Measurements from ENCODE around the gene FCN1. TPM values are rescaled to one million over a fixed set of nuclear protein-coding genes. Genes with fewer than 3 reads are reported as not detected.

The FCN1 gene
- total RNA-seq, 1 experiment from 2014 or later: not detected

DNA sequence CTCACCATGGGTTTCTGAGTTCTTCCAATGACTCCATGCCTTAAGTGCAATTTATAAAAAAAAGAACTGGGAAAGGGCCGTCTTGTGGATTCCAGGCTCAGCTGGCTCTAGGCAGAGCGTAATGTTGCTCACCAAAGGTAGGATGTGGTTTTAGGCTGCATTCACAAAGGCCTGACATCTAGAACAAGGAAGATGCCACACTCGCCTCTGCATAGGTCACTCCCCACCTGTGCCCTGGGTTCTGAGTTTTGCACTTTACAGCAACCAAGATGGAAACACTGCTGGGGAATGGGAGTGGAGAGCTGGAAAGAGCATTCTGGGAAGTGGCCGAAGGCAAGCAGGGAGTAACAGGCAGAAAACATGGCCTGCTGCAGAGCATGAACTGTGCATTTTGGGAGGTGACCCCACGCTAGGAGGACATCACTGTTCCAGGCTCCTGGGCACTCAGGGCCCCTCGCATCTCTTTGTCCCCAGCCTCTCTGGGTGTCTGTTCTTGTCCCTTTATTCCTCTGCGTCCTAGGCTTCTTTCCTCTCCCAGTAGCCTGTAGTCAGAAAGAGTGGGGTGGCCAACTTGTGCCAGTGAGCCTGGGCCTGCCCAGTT lies 24.8 kb downstream of the FCN1 start:
- DNase-seq (ENCODE audit: low spot score): no peak

- no peak for DNase-seq (ENCODE audit: low spot score)
Measured at GRCh38 chr9:134892221-134892620, 25.5 kb downstream of the FCN1 start.

DNA sequence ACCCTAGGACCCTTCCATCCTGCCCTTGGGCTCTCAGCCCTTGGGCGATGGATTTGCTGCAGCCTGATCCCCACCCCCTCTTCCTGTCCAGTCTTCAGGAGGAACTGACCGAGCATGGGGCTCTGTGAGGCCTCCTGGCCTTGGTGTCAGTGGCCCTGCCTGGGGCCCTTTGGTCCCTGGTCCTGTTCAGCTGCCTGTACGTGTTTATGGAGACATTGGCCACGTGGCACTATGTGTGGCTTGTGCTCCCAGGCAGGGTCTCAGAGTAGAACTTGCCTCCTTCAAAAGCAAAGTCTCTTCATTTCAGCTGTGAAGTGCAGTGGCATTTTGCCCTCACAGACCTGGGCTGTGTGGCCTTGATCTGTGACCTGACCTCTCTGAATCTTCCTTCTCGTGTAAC lies 26.0 kb downstream of the FCN1 start:
- no peak for DNase-seq (ENCODE audit: low spot score)

DNA sequence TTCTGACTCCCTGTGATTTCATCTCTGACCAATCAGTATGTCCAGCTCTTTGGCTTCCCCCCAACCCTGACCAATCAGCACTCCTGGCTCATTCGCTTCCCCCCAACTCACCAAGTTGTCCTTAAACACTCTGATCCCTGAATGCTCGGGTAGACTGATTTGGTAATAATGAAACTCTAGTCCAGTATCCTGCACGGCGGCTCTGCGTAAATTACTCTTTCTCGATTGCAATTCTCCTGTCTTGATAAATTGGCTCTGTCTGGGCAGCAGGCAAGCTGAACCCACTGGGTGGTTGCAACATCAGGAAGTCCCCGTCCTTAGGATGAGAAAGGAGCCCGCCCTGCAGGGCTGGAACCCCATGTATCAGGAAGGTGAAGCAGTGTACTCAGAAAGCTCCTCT lies 26.7 kb downstream of the FCN1 start:
- DNase-seq (ENCODE audit: low spot score): no peak

- DNase-seq (ENCODE audit: low spot score): no peak
Measured at GRCh38 chr9:134890155-134890495, 27.6 kb downstream of the FCN1 start.

- no peak for DNase-seq (ENCODE audit: low spot score)
Measured at GRCh38 chr9:134889386-134890154, 28.1 kb downstream of the FCN1 start.

DNA sequence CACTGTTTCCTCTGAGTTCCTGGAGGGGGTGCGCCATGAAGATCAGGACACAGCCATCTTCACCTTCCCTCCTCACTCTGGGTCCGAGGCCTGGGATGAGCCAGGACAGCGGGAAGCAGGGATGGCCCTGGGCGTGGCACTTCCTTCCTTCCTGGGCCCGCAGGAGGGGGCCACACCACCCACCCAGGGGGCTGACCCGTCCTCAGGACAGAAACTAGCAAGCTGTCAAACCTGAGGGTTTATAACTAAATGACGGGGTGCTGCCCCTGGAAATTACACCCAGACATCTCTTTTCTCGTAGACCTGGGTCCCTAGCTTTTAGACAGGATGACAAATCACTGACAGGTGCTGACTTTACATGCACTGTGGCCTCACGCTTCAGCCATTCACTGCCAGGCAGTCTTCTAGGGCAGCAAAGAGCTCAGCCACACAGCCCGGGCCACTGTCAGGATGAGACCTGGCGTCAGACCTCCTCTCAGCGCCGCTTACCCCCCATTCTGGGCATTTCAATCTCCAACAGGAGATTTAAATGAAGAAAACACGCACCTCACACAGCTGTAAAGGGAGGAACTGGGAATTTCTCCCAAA lies 29.0 kb downstream of the FCN1 start:
- no peak for DNase-seq (ENCODE audit: low spot score)

DNA sequence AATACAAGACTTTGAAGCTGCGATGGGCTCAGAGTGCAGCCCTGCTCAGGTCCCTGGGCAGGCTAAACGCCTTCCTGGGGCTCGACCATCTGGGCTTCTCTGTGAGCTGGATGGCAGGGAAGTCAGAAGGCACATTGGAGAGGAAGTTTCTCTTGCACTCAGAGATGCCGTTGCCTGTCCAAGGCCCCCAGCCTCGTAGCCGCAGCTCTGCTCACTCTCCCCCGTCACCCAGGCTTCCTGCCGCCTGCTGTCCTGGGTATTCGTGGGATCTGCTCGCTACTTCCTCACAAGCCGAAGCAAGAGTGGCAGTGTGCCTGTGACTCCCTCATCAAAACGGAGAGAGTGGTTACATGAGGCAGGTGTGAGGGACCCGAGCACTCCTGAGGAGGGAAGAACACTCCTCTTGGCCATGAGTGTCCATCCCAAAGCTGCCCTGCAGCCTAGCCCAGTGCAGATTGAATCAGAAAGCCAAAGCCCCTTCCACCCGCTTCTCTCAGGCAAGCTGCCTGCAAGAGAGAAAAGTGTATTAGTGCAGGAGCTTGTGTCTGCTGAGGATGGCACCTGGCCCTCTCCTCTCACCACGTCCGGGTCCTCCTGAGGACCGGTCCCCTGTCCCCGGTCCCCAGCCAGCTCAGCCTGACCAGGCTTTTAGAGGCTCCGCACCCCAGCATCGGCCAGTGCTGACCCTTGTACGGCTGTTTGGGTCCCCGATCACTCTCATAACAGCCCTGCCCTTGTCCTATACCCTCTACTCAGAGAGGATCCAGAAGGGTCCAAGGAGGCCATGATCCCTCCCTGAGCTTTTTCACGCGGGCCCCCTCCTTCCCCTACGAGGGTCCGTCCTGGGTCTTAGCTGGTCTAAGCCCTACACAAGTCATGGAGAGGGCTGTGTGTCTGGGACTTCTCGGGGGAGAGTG lies 29.8 kb downstream of the FCN1 start:
- no peak for DNase-seq (ENCODE audit: low spot score)

DNA sequence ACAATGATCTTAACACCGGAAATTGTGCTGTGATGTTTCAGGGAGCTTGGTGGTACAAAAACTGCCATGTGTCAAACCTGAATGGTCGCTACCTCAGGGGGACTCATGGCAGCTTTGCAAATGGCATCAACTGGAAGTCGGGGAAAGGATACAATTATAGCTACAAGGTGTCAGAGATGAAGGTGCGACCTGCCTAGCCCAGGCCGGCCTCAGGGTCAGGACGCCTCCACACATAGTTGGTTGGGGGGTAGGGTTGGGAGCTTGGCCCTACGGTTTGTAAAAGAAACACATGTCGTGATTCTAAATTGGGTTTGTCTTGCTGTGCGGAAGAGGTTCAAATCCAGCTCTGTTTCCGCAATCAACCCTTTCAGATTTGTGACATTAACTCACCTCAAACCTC lies 30.5 kb downstream of the FCN1 start:
- no peak for DNase-seq (ENCODE audit: low spot score)

GRCh38 chr9:134886413-134886913 lies 31.2 kb downstream of the FCN1 start:
- no peak for DNase-seq (ENCODE audit: low spot score)

- no peak for DNase-seq (ENCODE audit: low spot score)
Measured at GRCh38 chr9:134885679-134886412, 31.9 kb downstream of the FCN1 start.

DNA sequence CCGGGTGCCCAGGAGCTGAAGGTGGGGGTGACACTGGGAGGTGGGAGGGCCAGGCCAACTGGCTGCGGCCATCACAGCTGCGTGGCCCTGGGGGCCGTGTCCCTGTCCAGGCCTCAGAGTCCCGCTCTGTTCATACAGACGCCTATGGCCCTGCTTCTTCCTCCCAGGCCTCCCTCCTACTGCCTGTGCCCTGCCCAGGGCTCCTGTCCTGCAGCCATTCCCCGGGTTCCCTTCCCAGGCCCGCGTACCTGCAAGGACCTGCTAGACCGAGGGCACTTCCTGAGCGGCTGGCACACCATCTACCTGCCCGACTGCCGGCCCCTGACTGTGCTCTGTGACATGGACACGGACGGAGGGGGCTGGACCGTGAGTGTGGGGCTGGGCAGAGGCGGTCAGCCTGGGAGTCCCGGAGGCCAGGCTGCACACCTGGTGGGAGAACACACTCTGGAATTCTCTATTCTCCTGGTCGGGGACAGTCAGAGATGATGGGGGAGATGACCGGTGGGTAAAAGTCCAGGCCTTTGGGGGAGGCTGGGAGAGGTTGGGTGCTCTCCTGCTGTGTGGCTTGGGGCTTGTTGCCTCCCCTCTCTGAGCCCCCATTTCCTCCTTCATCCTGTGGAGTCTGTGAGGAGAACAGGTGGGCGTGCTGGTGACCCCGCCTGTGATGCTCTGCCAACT lies 32.6 kb downstream of the FCN1 start:
- no peak for DNase-seq (ENCODE audit: low spot score)

GRCh38 chr9:134884492-134884891 lies 33.2 kb downstream of the FCN1 start:
- DNase-seq (ENCODE audit: low spot score): no peak

- no peak for DNase-seq (ENCODE audit: low spot score)
Measured at GRCh38 chr9:134883040-134883782, 34.5 kb downstream of the FCN1 start.

GRCh38 chr9:134882204-134882785 lies 35.4 kb downstream of the FCN1 start:
- no peak for DNase-seq (ENCODE audit: low spot score)

- DNase-seq (ENCODE audit: low spot score): no peak
Measured at GRCh38 chr9:134881313-134881670, 36.4 kb downstream of the FCN1 start.

DNA sequence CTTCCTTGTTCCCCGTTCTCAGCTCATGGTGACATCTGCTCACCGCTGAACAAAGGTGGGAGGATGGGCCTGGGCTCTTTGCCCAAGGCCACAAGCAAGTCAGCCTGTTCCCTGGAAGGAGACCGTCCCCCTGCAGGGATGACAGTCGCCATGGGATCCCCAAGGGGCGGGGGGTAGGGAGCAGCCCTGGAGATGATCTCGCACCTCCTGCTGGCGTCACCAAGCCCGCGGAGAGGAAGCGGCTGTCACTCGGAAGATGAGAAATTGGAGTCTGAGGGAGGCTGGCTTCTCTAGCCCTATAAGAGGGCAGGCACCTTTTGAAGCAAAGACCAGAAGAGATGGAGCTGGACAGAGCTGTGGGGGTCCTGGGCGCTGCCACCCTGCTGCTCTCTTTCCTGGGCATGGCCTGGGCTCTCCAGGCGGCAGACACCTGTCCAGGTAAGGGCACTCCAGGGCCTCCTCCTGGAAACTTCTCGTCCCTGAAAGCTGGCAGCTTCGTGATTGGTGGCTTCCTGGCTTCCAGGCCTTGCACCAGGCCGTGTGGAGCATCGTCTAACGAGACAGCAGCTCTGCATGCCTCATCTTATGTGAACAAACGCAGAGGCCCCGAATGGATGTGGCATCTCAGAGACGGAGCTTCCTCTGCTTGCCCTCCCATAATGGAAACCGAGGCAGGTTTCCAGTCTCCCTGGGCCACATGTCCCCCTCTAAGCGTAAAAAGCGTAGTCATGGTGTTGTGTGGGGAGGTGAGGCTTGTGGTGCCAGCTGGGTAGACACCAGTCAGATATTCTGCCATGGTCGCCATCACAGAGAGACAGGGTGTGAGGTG lies 37.0 kb downstream of the FCN1 start, which contains the start of gene FCN2:
FCN2 (plus strand) TSS at position 327 of the 829 bp plus-strand sequence; CDS start at position 339, 12 bp downstream.
- no peak for DNase-seq (ENCODE audit: low spot score)

DNA sequence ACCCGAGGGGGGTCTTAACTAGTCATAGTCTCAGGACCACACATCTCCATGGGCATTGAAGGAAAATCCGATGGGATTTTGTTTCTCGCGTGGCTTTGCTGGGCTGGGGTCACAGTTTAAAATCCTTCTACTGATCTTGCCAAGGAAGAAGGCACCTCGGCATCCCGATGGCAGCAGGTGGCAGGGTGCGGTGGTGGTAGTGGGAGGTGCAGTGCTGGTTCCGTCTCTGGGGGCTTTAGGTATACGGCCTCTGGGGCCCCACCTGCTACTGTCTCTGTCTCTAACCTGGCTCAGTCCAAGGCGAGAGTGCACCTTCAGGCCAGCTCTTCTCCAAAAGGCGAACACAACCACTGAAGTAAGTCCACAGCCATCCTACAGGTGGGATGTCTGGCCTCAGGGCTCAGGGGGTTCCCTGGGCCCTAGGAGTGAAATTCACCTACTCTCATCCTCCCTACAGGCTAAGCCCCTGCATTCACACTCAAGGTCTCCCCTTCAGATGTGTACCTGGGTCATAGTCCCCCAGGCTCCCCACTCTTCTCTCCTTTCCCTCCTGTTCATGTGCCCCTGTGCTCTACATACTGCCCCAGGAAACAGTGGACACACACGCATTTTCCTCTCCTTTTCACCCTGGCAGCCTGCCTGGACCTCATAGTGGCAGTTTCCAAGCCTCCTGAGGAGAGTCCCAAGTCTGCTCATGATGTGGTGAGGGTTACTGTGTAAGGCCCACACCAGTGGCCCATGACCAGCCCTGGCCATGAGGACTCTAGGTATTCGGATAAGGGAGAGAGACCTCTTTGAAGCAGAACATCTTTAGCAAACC lies 37.8 kb downstream of the FCN1 start:
- no peak for DNase-seq (ENCODE audit: low spot score)

All from HT-29 (cell line).